GM18498 (cell line): ENCODE measurements around the gene FRK.
"Not testable (repeated sequence)": the region's sequence is repeated elsewhere in the genome, so short reads cannot be mapped to it uniquely, and the experiment has no call there.

Experiments
- ATAC-seq: cut with Tn5 transposase; IDR thresholded peaks from one replicate; pipeline ENCODE4 v1.9.1; 2021; ENCODE audit warnings: mild to moderate bottlenecking, moderate library complexity; ENCODE audit not compliant: unreplicated experiment

Gene FRK

GRCh38 chr6:115954740-115955139 lies 106.0 kb downstream of the FRK start:
- no peak for ATAC-seq

GRCh38 chr6:115948751-115949150 lies 111.9 kb downstream of the FRK start:
- no peak for ATAC-seq

GRCh38 chr6:115947966-115948541 lies 112.6 kb downstream of the FRK start:
- no peak for ATAC-seq

- no peak for ATAC-seq
Measured at GRCh38 chr6:115945812-115946211, 114.9 kb downstream of the FRK start.

- ATAC-seq, result no peak
Measured at GRCh38 chr6:115945306-115945705, 115.4 kb downstream of the FRK start.

GRCh38 chr6:115944829-115945228 lies 115.9 kb downstream of the FRK start:
- not testable (repeated sequence) for ATAC-seq

- not testable (repeated sequence) for ATAC-seq
Measured at GRCh38 chr6:115937502-115937901, 123.2 kb downstream of the FRK start.

- ATAC-seq, result no peak
Measured at GRCh38 chr6:115935361-115935760, 125.3 kb downstream of the FRK start.

- ATAC-seq, result no peak
Measured at GRCh38 chr6:115934829-115935228, 125.9 kb downstream of the FRK start.

GRCh38 chr6:115934145-115934544 lies 126.5 kb downstream of the FRK start:
- ATAC-seq, result no peak

- ATAC-seq, result no peak
Measured at GRCh38 chr6:115932481-115932880, 128.2 kb downstream of the FRK start.

- ATAC-seq, result not testable (repeated sequence)
Measured at GRCh38 chr6:115928000-115928399, 132.7 kb downstream of the FRK start.

GRCh38 chr6:115922971-115923370 lies 137.7 kb downstream of the FRK start:
- ATAC-seq, result no peak

- no peak for ATAC-seq
Measured at GRCh38 chr6:115914098-115914497, 146.6 kb downstream of the FRK start.

GRCh38 chr6:115909923-115910546 lies 150.7 kb downstream of the FRK start:
- no peak for ATAC-seq

- ATAC-seq, result no peak
Measured at GRCh38 chr6:115908906-115909559, 151.7 kb downstream of the FRK start.

GRCh38 chr6:115905471-115905870 lies 155.2 kb downstream of the FRK start:
- no peak for ATAC-seq

GRCh38 chr6:115902436-115902835 lies 158.3 kb downstream of the FRK start:
- ATAC-seq, result no peak

- no peak for ATAC-seq
Measured at GRCh38 chr6:115901896-115902295, 158.8 kb downstream of the FRK start.

GRCh38 chr6:115899730-115900282 lies 160.9 kb downstream of the FRK start:
- ATAC-seq, result peak; percentile 73

GRCh38 chr6:115898246-115898645 lies 162.4 kb downstream of the FRK start:
- no peak for ATAC-seq

- ATAC-seq, result peak; percentile 31
Measured at GRCh38 chr6:115896538-115897129, 164.1 kb downstream of the FRK start.
